ENCODE measurements around the gene RASA2. TPM values are rescaled to one million over a fixed set of nuclear protein-coding genes. Genes with fewer than 3 reads are reported as not detected.
A peak's percentile ranks its signal among the peaks of the same experiment; 100 is the strongest.

RASA2 gene
- total and polyA plus RNA-seq, 9 of the 15 experiments (the other 6 are each of a cell fraction or from before 2014, with no cell fraction given): 2.0 to 12.8 (median 9.5) TPM

GRCh38 chr3:141659821-141660613 is 173.2 kb downstream of the RASA2 start (continued):
- TF ChIP-seq, protein P1, sequence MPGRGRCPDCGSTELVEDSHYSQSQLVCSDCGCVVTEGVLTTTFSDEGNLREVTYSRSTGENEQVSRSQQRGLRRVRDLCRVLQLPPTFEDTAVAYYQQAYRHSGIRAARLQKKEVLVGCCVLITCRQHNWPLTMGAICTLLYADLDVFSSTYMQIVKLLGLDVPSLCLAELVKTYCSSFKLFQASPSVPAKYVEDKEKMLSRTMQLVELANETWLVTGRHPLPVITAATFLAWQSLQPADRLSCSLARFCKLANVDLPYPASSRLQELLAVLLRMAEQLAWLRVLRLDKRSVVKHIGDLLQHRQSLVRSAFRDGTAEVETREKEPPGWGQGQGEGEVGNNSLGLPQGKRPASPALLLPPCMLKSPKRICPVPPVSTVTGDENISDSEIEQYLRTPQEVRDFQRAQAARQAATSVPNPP (IDR thresholded peaks at IDR 0.05; ENCODE audit: borderline replicate concordance, insufficient read depth, insufficient read length): no peak
- TF ChIP-seq, protein P2, sequence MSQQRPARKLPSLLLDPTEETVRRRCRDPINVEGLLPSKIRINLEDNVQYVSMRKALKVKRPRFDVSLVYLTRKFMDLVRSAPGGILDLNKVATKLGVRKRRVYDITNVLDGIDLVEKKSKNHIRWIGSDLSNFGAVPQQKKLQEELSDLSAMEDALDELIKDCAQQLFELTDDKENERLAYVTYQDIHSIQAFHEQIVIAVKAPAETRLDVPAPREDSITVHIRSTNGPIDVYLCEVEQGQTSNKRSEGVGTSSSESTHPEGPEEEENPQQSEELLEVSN (IDR thresholded peaks at IDR 0.05; ENCODE audit: borderline replicate concordance in 1 of 2, extremely low read depth in 1 of 2, insufficient read depth in 1 of 2, insufficient read length in 1 of 2, low read depth in 1 of 2, low read length in 1 of 2, poor library complexity in 1 of 2, severe bottlenecking in 1 of 2): peak in 1 of 2 experiments; percentile 68
- TF ChIP-seq POU5F1 (IDR thresholded peaks at IDR 0.05; ENCODE audit: borderline replicate concordance, low read depth, low read length, partially characterized antibody) (no peak), NFRKB (IDR thresholded peaks at IDR 0.05; ENCODE audit: low read depth) (no peak), ZNF24 (IDR thresholded peaks at IDR 0.05) (no peak), CBX2 (IDR thresholded peaks at IDR 0.05; ENCODE audit: insufficient read depth, low read length, poor library complexity, severe bottlenecking) (no peak), SAP30 (IDR thresholded peaks at IDR 0.05; ENCODE audit: borderline replicate concordance, insufficient read depth, low read depth, low read length, poor library complexity, severe bottlenecking) (no peak), RB1 (IDR thresholded peaks at IDR 0.05; ENCODE audit: low read depth) (0 out of 2 replicates have a peak, but pooled peaks have one; percentile 28), GTF3C2 (IDR thresholded peaks at IDR 0.05; ENCODE audit: borderline replicate concordance, extremely low read depth, insufficient read length) (no peak), PPARD (CRISPR knock-in tag; IDR thresholded peaks at IDR 0.05) (no peak), NR0B1 (IDR thresholded peaks at IDR 0.05; ENCODE audit: partially characterized antibody) (no peak), ZNF778 (CRISPR knock-in tag; IDR thresholded peaks at IDR 0.05) (no peak), ZNF436 (CRISPR knock-in tag; IDR thresholded peaks at IDR 0.05) (no peak), ZNF274 (IDR thresholded peaks at IDR 0.05; ENCODE audit: borderline replicate concordance, low read depth, low read length) (no peak), CREB1 (IDR thresholded peaks at IDR 0.05) (no peak), CREB1 (CRISPR knock-in tag; IDR thresholded peaks at IDR 0.05) (no peak), BRD9 (IDR thresholded peaks at IDR 0.05; ENCODE audit: low read depth, partially characterized antibody) (no peak), RAD51 (IDR thresholded peaks at IDR 0.05; ENCODE audit: borderline replicate concordance, low read depth) (no peak)
- TF ChIP-seq, protein P3, sequence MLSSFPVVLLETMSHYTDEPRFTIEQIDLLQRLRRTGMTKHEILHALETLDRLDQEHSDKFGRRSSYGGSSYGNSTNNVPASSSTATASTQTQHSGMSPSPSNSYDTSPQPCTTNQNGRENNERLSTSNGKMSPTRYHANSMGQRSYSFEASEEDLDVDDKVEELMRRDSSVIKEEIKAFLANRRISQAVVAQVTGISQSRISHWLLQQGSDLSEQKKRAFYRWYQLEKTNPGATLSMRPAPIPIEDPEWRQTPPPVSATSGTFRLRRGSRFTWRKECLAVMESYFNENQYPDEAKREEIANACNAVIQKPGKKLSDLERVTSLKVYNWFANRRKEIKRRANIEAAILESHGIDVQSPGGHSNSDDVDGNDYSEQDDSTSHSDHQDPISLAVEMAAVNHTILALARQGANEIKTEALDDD (IDR thresholded peaks at IDR 0.05): no peak

Data from K562 (cell line).